Activated CD8-positive, alpha-beta memory T cell treated with anti-CD3 and anti-CD28 coated beads, Interleukin-2, amount 10 ng/mL, durations not matched to agents 7 days and 5 days (primary cell): ENCODE results near the gene NRARP. TPM values are rescaled to one million over a fixed set of nuclear protein-coding genes. Genes with fewer than 3 reads are reported as not detected.

Experiments
- ATAC-seq: fragments of 150-1000 bp; cut with Tn5 transposase; one replicate; pipeline ENCODE4 v1.10.0; 2021; ENCODE audit warnings: moderate library complexity
- CTCF ChIA-PET: fragments of 350-600 bp; sonication (Branson Sonifier 250); formaldehyde crosslinking; loops from one replicate; lab custom pipeline; 2021; ENCODE audit warnings: antibody characterized with exemption; lab: Charles Lee
- DNase-seq: peaks from one replicate; pipeline ENCODE4 v3.0.0-alpha.2; 2020
- H3K27ac Mint-ChIP-seq: one replicate; pipeline ENCODE4 v1.8.0; 2021; ENCODE audit warnings: mild to moderate bottlenecking, mixed read lengths
- H3K27me3 Mint-ChIP-seq: one replicate; pipeline ENCODE4 v1.8.0; 2021; ENCODE audit warnings: mixed read lengths
- H3K36me3 Mint-ChIP-seq: one replicate; pipeline ENCODE4 v1.8.0; 2021; ENCODE audit warnings: mild to moderate bottlenecking, mixed read lengths
- H3K4me1 Mint-ChIP-seq: one replicate; pipeline ENCODE4 v1.8.0; 2021; ENCODE audit warnings: mixed read lengths
- H3K4me3 Mint-ChIP-seq: one replicate; pipeline ENCODE4 v1.8.0; 2021; ENCODE audit warnings: mild to moderate bottlenecking, moderate library complexity, mixed read lengths
- H3K9me3 Mint-ChIP-seq: one replicate; pipeline ENCODE4 v1.8.0; 2022; ENCODE audit warnings: low read depth, mixed read lengths
- total RNA-seq, 2 experiments: library from RNA; stranded (reverse); gene quantifications; one replicate each; pipeline ENCODE4 v1.2.3, GENCODE V29; 2021

NRARP gene
- total RNA-seq, 2 experiments from 2014 or later, result 1.6 to 4.5 TPM

- Mint-ChIP-seq H3K4me1 (no peaks in the 10 kb centered on the region), H3K4me3 (no peak overlapping the region), H3K9me3 (no peaks in the 10 kb centered on the region), H3K27me3 (peaks cover 3% of the 10 kb centered on the region), H3K27ac (no peak overlapping the region), H3K36me3 (no peaks in the 10 kb centered on the region)
- ATAC-seq, result no peak
- CTCF ChIA-PET, result interaction anchor here (0.7 to 1.5 kb wide), 2 partner anchors 8 to 9 kb away, joined by 3 to 6 read pairs; partner anchors contain the start of gene NRARP
- peak; percentile 44 for DNase-seq
Observed at GRCh38 chr9:137311171-137311985, 9.3 kb upstream of the NRARP start.

- no peak overlapping the region for H3K27ac Mint-ChIP-seq
- ATAC-seq (no peak), DNase-seq (peak; percentile 41)
- H3K27me3 Mint-ChIP-seq, result peaks cover 3% of the 10 kb centered on the region
- CTCF ChIA-PET, result interaction anchor here (0.7 to 1.5 kb wide), 3 partner anchors 8 to 74 kb away, joined by 3 to 6 read pairs (median 4); partner anchors contain the start of gene NRARP
- H3K4me1 Mint-ChIP-seq, result peaks cover 5% of the 10 kb centered on the region
- no peaks in the 10 kb centered on the region for H3K9me3 Mint-ChIP-seq
- H3K36me3 Mint-ChIP-seq, result no peaks in the 10 kb centered on the region
- H3K4me3 Mint-ChIP-seq, result no peak overlapping the region
Observed at GRCh38 chr9:137310189-137311052, 8.3 kb upstream of the NRARP start.

- Mint-ChIP-seq H3K4me3 (no peak overlapping the region), H3K9me3 (no peaks in the 10 kb centered on the region), H3K36me3 (no peaks in the 10 kb centered on the region), H3K27ac (no peak overlapping the region), H3K27me3 (peaks cover 3% of the 10 kb centered on the region), H3K4me1 (peaks cover 7% of the 10 kb centered on the region)
- no peak for DNase-seq
- CTCF ChIA-PET, result interaction anchor here (1.2 kb wide), 1 partner anchor 73 kb away, joined by 4 read pairs; no protein-coding TSS in a partner anchor
- ATAC-seq, result no peak
Observed at GRCh38 chr9:137309368-137310188, 7.5 kb upstream of the NRARP start.

- Mint-ChIP-seq H3K4me1 (peaks cover 7% of the 10 kb centered on the region), H3K4me3 (no peak overlapping the region), H3K27me3 (peaks cover 3% of the 10 kb centered on the region), H3K9me3 (no peaks in the 10 kb centered on the region), H3K36me3 (no peaks in the 10 kb centered on the region), H3K27ac (no peak overlapping the region)
- CTCF ChIA-PET, result no interaction called here
- ATAC-seq (no peak), DNase-seq (no peak)
Observed at GRCh38 chr9:137308057-137308619, 6.1 kb upstream of the NRARP start.

- CTCF ChIA-PET, result interaction anchor here (0.7 kb wide), 1 partner anchor 115 kb away, joined by 3 read pairs; the partner anchor contains the start of genes EXD3 and NOXA1
- Mint-ChIP-seq H3K4me3 (no peak overlapping the region), H3K9me3 (no peaks in the 10 kb centered on the region), H3K36me3 (no peaks in the 10 kb centered on the region), H3K27ac (no peak overlapping the region), H3K4me1 (peaks cover 7% of the 10 kb centered on the region), H3K27me3 (peaks cover 3% of the 10 kb centered on the region)
- DNase-seq, result no peak
- ATAC-seq, result no peak
Observed at GRCh38 chr9:137307255-137308056, 5.4 kb upstream of the NRARP start.

- H3K4me3 Mint-ChIP-seq, result no peak overlapping the region
- CTCF ChIA-PET, result interaction anchor here (0.7 to 1.0 kb wide), 2 partner anchors 9 to 116 kb away, joined by 3 to 4 read pairs; partner anchors contain the start of genes EXD3 and NOXA1
- ATAC-seq (no peak), DNase-seq (no peak)
- H3K27me3 Mint-ChIP-seq, result peaks cover 3% of the 10 kb centered on the region
- peaks cover 7% of the 10 kb centered on the region for H3K4me1 Mint-ChIP-seq
- H3K36me3 Mint-ChIP-seq, result no peaks in the 10 kb centered on the region
- no peaks in the 10 kb centered on the region for H3K9me3 Mint-ChIP-seq
- H3K27ac Mint-ChIP-seq, result no peak overlapping the region
Observed at GRCh38 chr9:137306850-137307254, 4.8 kb upstream of the NRARP start.

GRCh38 chr9:137306066-137306849 is 4.2 kb upstream of the NRARP start:
- peak; percentile 47 for DNase-seq
- Mint-ChIP-seq H3K4me1 (peaks cover 10% of the 10 kb centered on the region), H3K9me3 (no peaks in the 10 kb centered on the region), H3K27ac (no peak overlapping the region), H3K4me3 (no peak overlapping the region), H3K27me3 (peaks cover 5% of the 10 kb centered on the region), H3K36me3 (no peaks in the 10 kb centered on the region)
- no peak for ATAC-seq
- CTCF ChIA-PET, result interaction anchor here (1.0 kb wide), 1 partner anchor 10 kb away, joined by 4 read pairs; no protein-coding TSS in a partner anchor

- H3K27ac Mint-ChIP-seq, result peak overlapping the region; percentile 69
- CTCF ChIA-PET, result interaction anchor here (1.0 kb wide), 1 partner anchor 10 kb away, joined by 4 read pairs; no protein-coding TSS in a partner anchor
- DNase-seq, result no peak
Observed at GRCh38 chr9:137305798-137306065, 3.7 kb upstream of the NRARP start.

GRCh38 chr9:137305060-137305797 is 3.2 kb upstream of the NRARP start:
- Mint-ChIP-seq H3K4me3 (no peak overlapping the region), H3K4me1 (peaks cover 14% of the 10 kb centered on the region), H3K27me3 (peaks cover 9% of the 10 kb centered on the region), H3K27ac (peak overlapping the region; percentile 69), H3K9me3 (no peaks in the 10 kb centered on the region), H3K36me3 (no peaks in the 10 kb centered on the region)
- DNase-seq (peak; percentile 85), ATAC-seq (peak; percentile 59)
- CTCF ChIA-PET, result interaction anchor here (0.6 to 1.4 kb wide), 3 partner anchors 14 to 94 kb away, joined by 3 read pairs; no protein-coding TSS in a partner anchor

More at GRCh38 chr9:137305798-137306065, 3.7 kb upstream of the NRARP start:
- Mint-ChIP-seq H3K9me3 (no peaks in the 10 kb centered on the region), H3K27me3 (peaks cover 8% of the 10 kb centered on the region), H3K36me3 (no peaks in the 10 kb centered on the region), H3K4me3 (no peak overlapping the region), H3K4me1 (peaks cover 12% of the 10 kb centered on the region)
- ATAC-seq, result no peak

GRCh38 chr9:137304383-137305059 is 2.5 kb upstream of the NRARP start:
- CTCF ChIA-PET, result interaction anchor here (0.6 to 1.7 kb wide), 5 partner anchors 13 to 118 kb away, joined by 3 read pairs; partner anchors contain the start of genes EXD3 and TOR4A

More at GRCh38 chr9:137304383-137305059, 2.5 kb upstream of the NRARP start:
- no peaks in the 10 kb centered on the region for H3K36me3 Mint-ChIP-seq
- no peak overlapping the region for H3K27ac Mint-ChIP-seq
- H3K4me1 Mint-ChIP-seq, result peaks cover 17% of the 10 kb centered on the region
- no peak overlapping the region for H3K4me3 Mint-ChIP-seq
- H3K9me3 Mint-ChIP-seq, result no peaks in the 10 kb centered on the region
- ATAC-seq, result no peak
- DNase-seq, result no peak
- peaks cover 15% of the 10 kb centered on the region for H3K27me3 Mint-ChIP-seq
